ENCODE data around the gene CCL19.

The CCL19 gene

GRCh38 chr9:34693560-34693959 lies 2.5 kb upstream of the CCL19 start:
- no peak overlapping the region for H4K91ac ChIP-seq (ENCODE audit: low read depth, low read length)
- no peaks in the 10 kb centered on the region for H3K9me3 ChIP-seq (ENCODE audit: insufficient read depth, low read depth, low read length)
- no CpG with 5 or more reads among the region's 2 CpGs for WGBS (ENCODE audit: extremely low coverage, insufficient coverage, insufficient read length)
- no peak overlapping the region for H3K18ac ChIP-seq (ENCODE audit: low read length)
- no peaks in the 10 kb centered on the region for H3K36me3 ChIP-seq (ENCODE audit: control insufficient read depth in 1 of 2, insufficient read depth in 2 of 2, low read length in 2 of 2)
- H4K12ac ChIP-seq (ENCODE audit: low read depth, low read length), result no peak overlapping the region
- no peaks in the 10 kb centered on the region for H3K79me1 ChIP-seq (ENCODE audit: low read length)
- no peak overlapping the region for H3K4me2 ChIP-seq (ENCODE audit: low read length)
- H3K4me1 ChIP-seq (ENCODE audit: control insufficient read depth in 1 of 2, insufficient read depth in 2 of 2, low read length in 2 of 2), result no peaks in the 10 kb centered on the region
- H3K14ac ChIP-seq (ENCODE audit: low read length), result no peak overlapping the region
- DNase-seq, result no peak
- no peak overlapping the region for H4K8ac ChIP-seq (ENCODE audit: low read depth, low read length)
- H2BK120ac ChIP-seq (ENCODE audit: insufficient read depth, low read length, poor library complexity), result no peak overlapping the region
- H2AK5ac ChIP-seq (ENCODE audit: low read length), result no peak overlapping the region
- no peak overlapping the region for H3K23ac ChIP-seq (ENCODE audit: low read length)
- no peak overlapping the region for H2BK12ac ChIP-seq (ENCODE audit: low read length)
- H3K9ac ChIP-seq (ENCODE audit: low read length), result no peak overlapping the region
- H3K27me3 ChIP-seq (ENCODE audit: insufficient read depth, low read length), result no peaks in the 10 kb centered on the region
- no peak overlapping the region for H2AFZ ChIP-seq (ENCODE audit: insufficient read depth, low read length, poor library complexity)
- no peak overlapping the region for H3K4me3 ChIP-seq (ENCODE audit: low read depth, low read length)
- H3K79me2 ChIP-seq (ENCODE audit: control insufficient read depth, insufficient read depth, low read length, poor library complexity), result no peaks in the 10 kb centered on the region
- H2BK5ac ChIP-seq (ENCODE audit: low read depth, low read length, poor library complexity), result no peak overlapping the region
- no peak overlapping the region for H3K4ac ChIP-seq (ENCODE audit: low read depth, low read length)
- no peak overlapping the region for H3K27ac ChIP-seq (ENCODE audit: low read depth, low read length)

GRCh38 chr9:34691936-34692315 lies 850 bp upstream of the CCL19 start:
- no CpG with 5 or more reads among the region's 5 CpGs for WGBS (ENCODE audit: extremely low coverage, insufficient coverage, insufficient read length)

GRCh38 chr9:34689512-34689911 lies 1.6 kb downstream of the CCL19 start:
- no peak overlapping the region for H2BK5ac ChIP-seq (ENCODE audit: low read depth, low read length, poor library complexity)
- no peak overlapping the region for H3K9ac ChIP-seq (ENCODE audit: low read length)
- no peak overlapping the region for H2AFZ ChIP-seq (ENCODE audit: insufficient read depth, low read length, poor library complexity)
- H3K9me3 ChIP-seq (ENCODE audit: insufficient read depth, low read depth, low read length), result no peaks in the 10 kb centered on the region
- no peak overlapping the region for H4K91ac ChIP-seq (ENCODE audit: low read depth, low read length)
- no peak overlapping the region for H3K4ac ChIP-seq (ENCODE audit: low read depth, low read length)
- no peak overlapping the region for H4K12ac ChIP-seq (ENCODE audit: low read depth, low read length)
- no peaks in the 10 kb centered on the region for H3K27me3 ChIP-seq (ENCODE audit: insufficient read depth, low read length)
- H3K4me2 ChIP-seq (ENCODE audit: low read length), result no peak overlapping the region
- no peak overlapping the region for H2AK5ac ChIP-seq (ENCODE audit: low read length)
- WGBS (ENCODE audit: extremely low coverage, insufficient coverage, insufficient read length), result no CpG with 5 or more reads among the region's 8 CpGs
- H3K18ac ChIP-seq (ENCODE audit: low read length), result no peak overlapping the region
- H2BK120ac ChIP-seq (ENCODE audit: insufficient read depth, low read length, poor library complexity), result no peak overlapping the region
- no peak overlapping the region for H3K14ac ChIP-seq (ENCODE audit: low read length)
- no peak for DNase-seq
- no peaks in the 10 kb centered on the region for H3K36me3 ChIP-seq (ENCODE audit: control insufficient read depth in 1 of 2, insufficient read depth in 2 of 2, low read length in 2 of 2)
- H2BK12ac ChIP-seq (ENCODE audit: low read length), result no peak overlapping the region
- H3K4me3 ChIP-seq (ENCODE audit: low read depth, low read length), result no peak overlapping the region
- H3K27ac ChIP-seq (ENCODE audit: low read depth, low read length), result no peak overlapping the region
- peaks cover 2 to 4% of the 10 kb centered on the region in 2 experiments for H3K4me1 ChIP-seq (ENCODE audit: control insufficient read depth in 1 of 2, insufficient read depth in 2 of 2, low read length in 2 of 2)
- H3K79me1 ChIP-seq (ENCODE audit: low read length), result no peaks in the 10 kb centered on the region
- no peak overlapping the region for H4K8ac ChIP-seq (ENCODE audit: low read depth, low read length)
- H3K79me2 ChIP-seq (ENCODE audit: control insufficient read depth, insufficient read depth, low read length, poor library complexity), result no peaks in the 10 kb centered on the region
- no peak overlapping the region for H3K23ac ChIP-seq (ENCODE audit: low read length)

More at GRCh38 chr9:34691936-34692315, 850 bp upstream of the CCL19 start:
- Histone ChIP-seq H3K4me2 (ENCODE audit: low read length) (no peak overlapping the region), H3K9me3 (ENCODE audit: insufficient read depth, low read depth, low read length) (no peaks in the 10 kb centered on the region), H4K91ac (ENCODE audit: low read depth, low read length) (no peak overlapping the region), H4K12ac (ENCODE audit: low read depth, low read length) (no peak overlapping the region), H3K4me1 (ENCODE audit: control insufficient read depth in 1 of 2, insufficient read depth in 2 of 2, low read length in 2 of 2) (no peaks in the 10 kb centered on the region), H3K4ac (ENCODE audit: low read depth, low read length) (no peak overlapping the region), H3K27ac (ENCODE audit: low read depth, low read length) (no peak overlapping the region), H3K27me3 (ENCODE audit: insufficient read depth, low read length) (no peaks in the 10 kb centered on the region), H3K14ac (ENCODE audit: low read length) (no peak overlapping the region), H3K79me1 (ENCODE audit: low read length) (no peaks in the 10 kb centered on the region), H3K36me3 (ENCODE audit: control insufficient read depth in 1 of 2, insufficient read depth in 2 of 2, low read length in 2 of 2) (no peaks in the 10 kb centered on the region), H2BK5ac (ENCODE audit: low read depth, low read length, poor library complexity) (no peak overlapping the region), H3K23ac (ENCODE audit: low read length) (no peak overlapping the region), H2BK12ac (ENCODE audit: low read length) (no peak overlapping the region), H2AFZ (ENCODE audit: insufficient read depth, low read length, poor library complexity) (no peak overlapping the region), H2BK120ac (ENCODE audit: insufficient read depth, low read length, poor library complexity) (no peak overlapping the region), H3K4me3 (ENCODE audit: low read depth, low read length) (no peak overlapping the region), H3K79me2 (ENCODE audit: control insufficient read depth, insufficient read depth, low read length, poor library complexity) (no peaks in the 10 kb centered on the region), H3K9ac (ENCODE audit: low read length) (no peak overlapping the region), H2AK5ac (ENCODE audit: low read length) (no peak overlapping the region), H3K18ac (ENCODE audit: low read length) (no peak overlapping the region), H4K8ac (ENCODE audit: low read depth, low read length) (no peak overlapping the region)
- no peak for DNase-seq

DNA sequence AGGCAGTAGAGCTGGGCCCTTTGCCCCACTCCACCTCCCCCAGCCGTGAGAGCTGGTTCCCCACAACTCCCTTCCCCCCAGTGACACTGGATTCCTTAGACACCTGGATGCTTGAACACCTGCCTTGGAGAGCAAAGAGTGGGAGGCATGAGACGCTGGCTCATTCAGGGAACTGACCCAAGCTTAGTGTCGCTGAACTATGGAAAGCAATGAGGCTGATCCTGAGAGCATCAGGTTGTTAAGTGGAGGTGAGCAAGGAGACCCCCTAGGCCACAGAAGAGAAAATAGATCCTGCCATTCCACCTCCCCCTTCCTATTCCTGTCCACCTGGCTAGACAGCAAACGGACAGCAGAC lies 2.0 kb downstream of the CCL19 start:
- no peak overlapping the region for H3K4me3 ChIP-seq (ENCODE audit: low read depth, low read length)
- no peak overlapping the region for H3K9ac ChIP-seq (ENCODE audit: low read length)
- no peak for DNase-seq
- no peaks in the 10 kb centered on the region for H3K79me1 ChIP-seq (ENCODE audit: low read length)
- no peak overlapping the region for H3K14ac ChIP-seq (ENCODE audit: low read length)
- no peak overlapping the region for H2BK120ac ChIP-seq (ENCODE audit: insufficient read depth, low read length, poor library complexity)
- H3K9me3 ChIP-seq (ENCODE audit: insufficient read depth, low read depth, low read length), result no peaks in the 10 kb centered on the region
- no peaks in the 10 kb centered on the region for H3K79me2 ChIP-seq (ENCODE audit: control insufficient read depth, insufficient read depth, low read length, poor library complexity)
- WGBS (ENCODE audit: extremely low coverage, insufficient coverage, insufficient read length), result no CpG with 5 or more reads among the region's 4 CpGs
- H4K8ac ChIP-seq (ENCODE audit: low read depth, low read length), result no peak overlapping the region
- H3K4ac ChIP-seq (ENCODE audit: low read depth, low read length), result no peak overlapping the region
- H3K4me1 ChIP-seq (ENCODE audit: control insufficient read depth in 1 of 2, insufficient read depth in 2 of 2, low read length in 2 of 2), result peaks cover 2 to 4% of the 10 kb centered on the region in 2 experiments
- H2BK12ac ChIP-seq (ENCODE audit: low read length), result no peak overlapping the region
- no peak overlapping the region for H4K91ac ChIP-seq (ENCODE audit: low read depth, low read length)
- H3K27me3 ChIP-seq (ENCODE audit: insufficient read depth, low read length), result no peaks in the 10 kb centered on the region
- no peak overlapping the region for H2BK5ac ChIP-seq (ENCODE audit: low read depth, low read length, poor library complexity)
- H4K12ac ChIP-seq (ENCODE audit: low read depth, low read length), result no peak overlapping the region
- H3K4me2 ChIP-seq (ENCODE audit: low read length), result no peak overlapping the region
- no peaks in the 10 kb centered on the region for H3K36me3 ChIP-seq (ENCODE audit: control insufficient read depth in 1 of 2, insufficient read depth in 2 of 2, low read length in 2 of 2)
- H2AFZ ChIP-seq (ENCODE audit: insufficient read depth, low read length, poor library complexity), result no peak overlapping the region
- H3K27ac ChIP-seq (ENCODE audit: low read depth, low read length), result no peak overlapping the region
- no peak overlapping the region for H3K23ac ChIP-seq (ENCODE audit: low read length)
- H2AK5ac ChIP-seq (ENCODE audit: low read length), result no peak overlapping the region
- H3K18ac ChIP-seq (ENCODE audit: low read length), result no peak overlapping the region

All from trophoblast cell (in vitro differentiated cells and primary cell).